ENCODE measurements around the gene ZNF597. TPM values are rescaled to one million over a fixed set of nuclear protein-coding genes. Genes with fewer than 3 reads are reported as not detected.

Gene ZNF597
- total and polyA plus RNA-seq, 10 of the 15 experiments (the other 5 are each of a cell fraction or from before 2014, with no cell fraction given) = 0.80 to 2.8 (median 2.0) TPM

GRCh38 chr16:3400779-3401688 is 42.3 kb downstream of the ZNF597 start, which contains the start of the genes ZNF174 and ZSCAN32:
Gene ZNF174, plus strand, starts transcription at chr16:3401215. Its CDS starts 790 bp downstream, at chr16:3402005.
Gene ZSCAN32, minus strand, starts transcription at chr16:3401004. Its CDS starts 3,447 bp downstream, at chr16:3397557.
- H3K4me1 ChIP-seq (ENCODE audit: control insufficient read depth, insufficient read depth, low read length) = peaks cover 4% of the 10 kb centered on the region; the same call in 1 of the 2 replicates
- ChIA-PET RAD21 (ENCODE audit: unreplicated experiment) (interaction anchor here (0.7 to 1.9 kb wide), 6 partner anchors 42 to 266 kb away, joined by 3 to 6 read pairs (median 4); partner anchors contain the start of genes NAA60, ZNF213, ZNF263 and ZNF597), POLR2A (interaction anchor here (0.6 to 2.0 kb wide), 11 partner anchors 9 to 137 kb away, joined by 3 to 9 read pairs (median 3); partner anchors contain the start of genes NAA60, ZNF597 and ZNF75A), SMC1A (ENCODE audit: uncharacterized antibody, unreplicated experiment) (interaction anchor here (0.8 to 2.6 kb wide), 6 partner anchors 8 to 136 kb away, joined by 3 to 11 read pairs (median 4); partner anchors contain the start of genes NAA60 and ZNF597), CTCF (interaction anchor here (0.6 to 2.0 kb wide), 11 partner anchors 8 to 250 kb away, joined by 3 to 5 read pairs (median 4); partner anchors contain the start of genes NAA60 and ZNF263)
- no TSS peak for BruUV-seq (replicated peaks)
- in situ Hi-C loops (cut with MboI) = no loop called here
- 2% methylated on average over 84 of the region's 95 CpGs for WGBS (ENCODE audit: insufficient coverage, insufficient replicate concordance, low lambda C conversion rate, missing lambda C conversion rate)
- H3K27me3 ChIP-seq (replicated peaks in 1 of 2; ENCODE audit: control insufficient read depth in 2 of 2, insufficient read depth in 2 of 2, low read length in 1 of 2) = no peaks in the 10 kb centered on the region
- peak within 1 kb of the TSS; percentile 93 for H2AFZ ChIP-seq (ENCODE audit: control insufficient read depth, low read depth, low read length)
- H3K4me2 ChIP-seq (ENCODE audit: control insufficient read depth, insufficient read depth) = peak within 1 kb of the TSS; percentile 80
- H3K9me3 ChIP-seq (replicated peaks; ENCODE audit: control insufficient read depth, insufficient read depth, low read length) = peaks cover 19% of the 10 kb centered on the region
- peaks cover 13% of the 10 kb centered on the region for H3K79me2 ChIP-seq (ENCODE audit: control insufficient read depth, insufficient read depth, low read length)
- peak; percentile 99 for DNase-seq (ENCODE audit: low read depth, low spot score)
- FAIRE-seq = peak; percentile 80
- peak; percentile 98 for ATAC-seq
- H3K4me3 ChIP-seq = peak within 1 kb of the TSS; percentile 93
- H3K9ac ChIP-seq (ENCODE audit: control insufficient read depth, insufficient read depth, low read length) = peak within 1 kb of the TSS; percentile 77
- intact Hi-C loops (cut with micrococcal nuclease; ENCODE audit: unreplicated experiment) = loop anchor here (1.0 to 10.0 kb wide), 3 partner anchors 58 to 116 kb away; partner anchors contain the start of genes CLUAP1 and ZNF263
- peak within 1 kb of the TSS; percentile 71 for H3K27ac ChIP-seq (ENCODE audit: control insufficient read depth, insufficient read depth)
- peaks cover 0 to 18% of the 10 kb centered on the region in 2 experiments; a peak in 2 of 4 replicates for H3K36me3 ChIP-seq (ENCODE audit: control insufficient read depth in 2 of 2, insufficient read depth in 2 of 2, low read length in 1 of 2)
- no peaks in the 10 kb centered on the region for H4K20me1 ChIP-seq (ENCODE audit: control insufficient read depth, insufficient read depth)
- no peak for TF ChIP-seq ESRRA (IDR thresholded peaks at IDR 0.05; ENCODE audit: low read length)
- no peak for TF ChIP-seq MEF2A (IDR thresholded peaks at IDR 0.05; ENCODE audit: insufficient read depth, low read depth, low read length)
- no peak for TF ChIP-seq MTA3 (IDR thresholded peaks at IDR 0.05; ENCODE audit: borderline replicate concordance, low read length)
- peak; percentile 93; the same call in 1 of the 2 replicates for TF ChIP-seq GATAD2B (conservative IDR thresholded peaks at IDR 0.05; ENCODE audit: low read depth)
- peak; percentile 99 for TF ChIP-seq DPF2 (IDR thresholded peaks at IDR 0.05)
- no peak for TF ChIP-seq IKZF2 (IDR thresholded peaks at IDR 0.05)
- TF ChIP-seq ZBTB40 (IDR thresholded peaks at IDR 0.05; ENCODE audit: borderline replicate concordance) = peak; percentile 82
- peak; percentile 90 for TF ChIP-seq POLR2A (IDR thresholded peaks at IDR 0.05; ENCODE audit: low read depth, low read length)
- TF ChIP-seq CBX5 (IDR thresholded peaks at IDR 0.05; ENCODE audit: low read depth) = peak; percentile 13
- no peak for TF ChIP-seq SUZ12 (IDR thresholded peaks at IDR 0.05; ENCODE audit: unreplicated experiment)
- TF ChIP-seq TAF1 (IDR thresholded peaks at IDR 0.05; ENCODE audit: borderline replicate concordance, low read depth, low read length) = peak; percentile 97
- TF ChIP-seq SIX5 (IDR thresholded peaks at IDR 0.05; ENCODE audit: low read depth, low read length, severe bottlenecking) = peak; percentile 85
- TF ChIP-seq, protein P1, sequence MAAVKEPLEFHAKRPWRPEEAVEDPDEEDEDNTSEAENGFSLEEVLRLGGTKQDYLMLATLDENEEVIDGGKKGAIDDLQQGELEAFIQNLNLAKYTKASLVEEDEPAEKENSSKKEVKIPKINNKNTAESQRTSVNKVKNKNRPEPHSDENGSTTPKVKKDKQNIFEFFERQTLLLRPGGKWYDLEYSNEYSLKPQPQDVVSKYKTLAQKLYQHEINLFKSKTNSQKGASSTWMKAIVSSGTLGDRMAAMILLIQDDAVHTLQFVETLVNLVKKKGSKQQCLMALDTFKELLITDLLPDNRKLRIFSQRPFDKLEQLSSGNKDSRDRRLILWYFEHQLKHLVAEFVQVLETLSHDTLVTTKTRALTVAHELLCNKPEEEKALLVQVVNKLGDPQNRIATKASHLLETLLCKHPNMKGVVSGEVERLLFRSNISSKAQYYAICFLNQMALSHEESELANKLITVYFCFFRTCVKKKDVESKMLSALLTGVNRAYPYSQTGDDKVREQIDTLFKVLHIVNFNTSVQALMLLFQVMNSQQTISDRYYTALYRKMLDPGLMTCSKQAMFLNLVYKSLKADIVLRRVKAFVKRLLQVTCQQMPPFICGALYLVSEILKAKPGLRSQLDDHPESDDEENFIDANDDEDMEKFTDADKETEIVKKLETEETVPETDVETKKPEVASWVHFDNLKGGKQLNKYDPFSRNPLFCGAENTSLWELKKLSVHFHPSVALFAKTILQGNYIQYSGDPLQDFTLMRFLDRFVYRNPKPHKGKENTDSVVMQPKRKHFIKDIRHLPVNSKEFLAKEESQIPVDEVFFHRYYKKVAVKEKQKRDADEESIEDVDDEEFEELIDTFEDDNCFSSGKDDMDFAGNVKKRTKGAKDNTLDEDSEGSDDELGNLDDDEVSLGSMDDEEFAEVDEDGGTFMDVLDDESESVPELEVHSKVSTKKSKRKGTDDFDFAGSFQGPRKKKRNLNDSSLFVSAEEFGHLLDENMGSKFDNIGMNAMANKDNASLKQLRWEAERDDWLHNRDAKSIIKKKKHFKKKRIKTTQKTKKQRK (IDR thresholded peaks at IDR 0.05; ENCODE audit: low read depth, low read length) = peak; percentile 71
- TF ChIP-seq EED (IDR thresholded peaks at IDR 0.05; ENCODE audit: low read depth) = 0 out of 2 replicates have a peak, but pooled peaks have one; percentile 28
